ENCODE results near the gene SAMHD1.
"Not testable (repeated sequence)": the region's sequence is repeated elsewhere in the genome, so short reads cannot be mapped to it uniquely, and the experiment has no call there.

The SAMHD1 gene

DNA sequence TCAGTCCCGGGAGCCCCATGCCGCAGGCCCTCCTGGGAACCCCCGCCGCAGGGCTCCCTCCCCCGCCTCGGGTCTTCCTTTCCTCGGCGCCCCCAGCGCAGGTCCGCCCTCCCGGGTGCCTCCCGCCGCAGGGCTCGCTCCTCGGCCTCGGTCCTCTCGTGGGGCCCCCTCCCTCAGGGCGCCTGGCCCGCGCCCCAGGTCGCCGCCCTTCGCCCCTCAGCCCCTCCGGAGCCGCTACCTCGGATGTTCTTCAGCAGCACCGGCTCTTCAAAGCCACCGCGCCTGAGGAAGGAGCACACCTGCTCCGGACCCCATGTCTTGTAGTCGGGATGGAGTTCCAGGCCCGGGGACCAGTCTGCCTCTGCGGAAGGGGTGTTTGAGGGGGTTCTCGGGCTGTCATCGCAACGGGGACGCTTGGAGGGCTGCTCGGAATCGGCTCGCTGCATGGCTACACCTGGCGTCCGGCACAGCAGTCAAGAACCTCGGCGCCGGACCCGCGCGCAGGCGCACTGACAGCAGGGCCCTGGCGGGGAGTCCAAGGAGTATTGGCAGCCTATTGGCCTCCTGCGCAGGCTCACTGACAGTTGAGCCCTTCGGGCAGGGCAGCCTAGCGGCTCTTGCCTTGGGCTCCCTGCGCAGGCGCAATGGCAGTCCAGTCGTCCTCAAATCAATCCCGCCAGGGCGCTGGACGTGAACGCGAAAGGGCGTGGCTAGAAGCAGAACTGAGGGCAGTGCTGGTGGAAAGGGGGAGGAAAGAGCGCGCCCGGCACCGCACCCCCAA lies at the start of gene SAMHD1:
Gene SAMHD1 (minus strand): TSS at position 511 of the 781 bp plus-strand sequence. CDS start 65 bp downstream, at position 446.
- DNase-seq: peak; percentile 95

GRCh38 chr20:37000171-37000570 lies 48.7 kb upstream of the SAMHD1 start:
- not testable (repeated sequence) for DNase-seq

GRCh38 chr20:36998652-36999051 lies 47.1 kb upstream of the SAMHD1 start:
- DNase-seq: no peak

- no peak for DNase-seq
Observed at GRCh38 chr20:36997121-36997520, 45.6 kb upstream of the SAMHD1 start.

DNA sequence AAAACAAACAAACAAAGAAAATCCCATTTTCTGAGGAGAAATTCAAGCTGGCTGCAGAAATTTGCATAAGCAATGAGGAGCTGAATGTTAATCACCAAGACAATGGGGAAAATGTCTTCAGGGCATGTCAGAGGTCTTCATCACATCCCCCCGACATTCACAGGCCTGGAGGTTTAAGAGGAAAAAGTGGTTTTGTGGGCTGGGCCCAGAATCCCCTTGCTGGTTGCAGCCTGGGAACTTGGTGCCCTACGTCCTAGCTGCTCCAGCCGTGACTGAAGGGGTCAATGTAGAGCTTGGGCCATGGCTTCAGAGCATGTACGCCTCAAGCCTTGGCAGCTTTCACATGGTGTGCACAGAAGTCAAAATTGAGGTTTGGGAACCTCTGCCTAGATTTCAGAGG lies 42.7 kb upstream of the SAMHD1 start:
- DNase-seq: not testable (repeated sequence)

GRCh38 chr20:36992802-36993334 lies 41.4 kb upstream of the SAMHD1 start:
- DNase-seq: no peak

- no peak for DNase-seq
Observed at GRCh38 chr20:36991703-36992102, 40.2 kb upstream of the SAMHD1 start.

- no peak for DNase-seq
Observed at GRCh38 chr20:36989797-36990196, 38.3 kb upstream of the SAMHD1 start.

GRCh38 chr20:36988494-36988966 lies 37.0 kb upstream of the SAMHD1 start:
- DNase-seq: peak; percentile 23

- no peak for DNase-seq
Observed at GRCh38 chr20:36984257-36984638, 32.7 kb upstream of the SAMHD1 start.

- DNase-seq: no peak
Observed at GRCh38 chr20:36975099-36975818, 23.8 kb upstream of the SAMHD1 start.

- no peak for DNase-seq
Observed at GRCh38 chr20:36974660-36975059, 23.2 kb upstream of the SAMHD1 start.

DNA sequence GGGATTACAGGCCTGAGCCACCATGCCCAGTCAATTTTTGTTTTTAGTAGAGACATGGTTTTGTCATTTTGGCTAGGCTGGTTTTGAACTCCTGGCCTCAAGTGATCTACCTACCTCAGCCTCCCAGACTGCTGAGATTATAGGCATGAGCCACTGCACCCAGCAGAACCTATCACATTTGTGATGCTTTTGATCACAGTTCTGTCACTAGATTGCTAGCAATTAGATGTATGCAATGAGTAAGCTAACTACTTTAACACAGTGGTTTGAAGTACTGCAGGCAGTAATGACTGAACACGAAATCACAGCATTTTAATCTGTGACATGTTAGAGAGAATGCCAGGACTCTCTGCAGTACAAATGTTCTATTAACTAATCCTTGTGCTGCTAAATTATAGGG lies 19.6 kb upstream of the SAMHD1 start:
- DNase-seq: no peak

GRCh38 chr20:36969478-36970186 lies 18.1 kb upstream of the SAMHD1 start:
- DNase-seq: no peak

GRCh38 chr20:36969051-36969450 lies 17.5 kb upstream of the SAMHD1 start:
- no peak for DNase-seq

- DNase-seq: no peak
Observed at GRCh38 chr20:36967636-36968035, 16.1 kb upstream of the SAMHD1 start.

DNA sequence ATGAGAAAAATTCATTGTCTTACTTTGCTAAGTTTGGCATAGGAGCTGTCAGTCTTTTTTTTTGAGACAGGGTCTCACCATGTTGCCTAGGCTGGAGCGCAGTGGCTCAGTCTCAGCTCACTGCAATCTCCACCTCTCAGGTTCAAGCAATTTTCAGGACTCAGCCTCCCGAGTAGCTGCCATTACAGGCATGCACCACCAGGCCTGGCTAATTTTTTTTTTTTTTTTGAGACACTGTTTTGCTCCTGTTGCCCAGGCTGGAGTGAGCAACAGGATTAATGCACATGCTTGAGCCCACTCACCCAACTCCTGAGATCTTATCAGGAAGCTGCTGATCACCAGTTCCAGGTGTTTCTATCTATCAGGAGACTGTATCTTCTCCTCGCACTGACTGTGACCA lies 15.5 kb upstream of the SAMHD1 start:
- DNase-seq: not testable (repeated sequence)

- not testable (repeated sequence) for DNase-seq
Observed at GRCh38 chr20:36962354-36962941, 10.9 kb upstream of the SAMHD1 start.

GRCh38 chr20:36959242-36959641 lies 7.7 kb upstream of the SAMHD1 start:
- no peak for DNase-seq

DNA sequence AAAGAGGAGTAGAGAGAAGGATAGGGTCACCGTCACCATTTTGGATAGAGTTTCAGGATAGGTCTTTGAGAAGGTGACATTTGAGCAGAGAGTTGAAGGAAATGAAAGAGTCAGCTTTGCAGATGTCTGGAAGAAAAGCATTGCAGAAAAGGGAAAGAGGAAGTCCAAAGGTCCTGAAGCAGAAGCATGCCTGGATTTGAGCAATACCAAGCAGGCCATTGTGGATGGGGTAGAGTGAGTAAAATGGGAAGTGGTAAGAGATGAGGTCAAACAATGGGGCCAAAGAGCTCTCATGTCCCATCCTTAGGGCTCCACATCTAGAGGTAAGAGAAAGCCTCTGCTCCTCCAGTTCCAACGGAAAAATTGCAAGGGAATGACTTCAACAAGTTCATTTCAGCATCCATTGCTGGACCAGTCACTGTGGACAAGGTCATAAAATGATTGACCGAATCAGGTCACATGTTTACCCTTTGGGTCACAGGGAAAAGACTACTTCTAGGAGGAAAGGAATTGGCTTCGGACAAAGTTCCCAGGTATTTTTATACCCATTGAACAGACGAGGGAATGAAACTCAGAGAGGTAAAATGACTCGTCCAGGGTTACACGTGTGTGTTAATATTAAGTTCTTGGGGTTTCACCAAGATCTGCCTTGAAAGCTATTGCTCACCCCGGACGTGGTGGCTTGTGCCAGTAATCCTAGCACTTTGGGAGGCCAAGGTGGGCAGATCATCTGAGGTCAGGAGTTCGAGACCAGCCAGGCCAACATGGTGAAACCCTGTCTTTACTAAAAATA lies 6.6 kb upstream of the SAMHD1 start:
- no peak for DNase-seq

DNA sequence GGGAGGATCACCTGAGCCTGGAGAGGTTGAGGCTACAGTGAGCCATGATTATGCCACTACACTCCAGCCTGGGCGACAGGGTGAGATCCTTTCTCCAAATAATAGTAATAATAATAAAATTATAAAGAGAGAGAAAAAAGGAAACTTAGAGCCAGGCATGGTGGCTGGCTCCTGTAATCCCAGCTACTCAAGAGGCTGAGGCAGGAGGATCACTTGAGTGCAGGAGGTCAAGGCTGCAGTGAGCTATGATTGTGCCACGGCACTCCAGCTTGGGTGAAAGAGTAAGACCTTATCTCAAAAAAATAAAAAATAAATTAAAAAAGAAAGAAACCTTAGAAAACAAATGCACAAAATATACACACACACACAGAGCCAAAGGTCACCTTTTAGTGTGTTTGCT lies 5.2 kb upstream of the SAMHD1 start:
- no peak for DNase-seq

DNA sequence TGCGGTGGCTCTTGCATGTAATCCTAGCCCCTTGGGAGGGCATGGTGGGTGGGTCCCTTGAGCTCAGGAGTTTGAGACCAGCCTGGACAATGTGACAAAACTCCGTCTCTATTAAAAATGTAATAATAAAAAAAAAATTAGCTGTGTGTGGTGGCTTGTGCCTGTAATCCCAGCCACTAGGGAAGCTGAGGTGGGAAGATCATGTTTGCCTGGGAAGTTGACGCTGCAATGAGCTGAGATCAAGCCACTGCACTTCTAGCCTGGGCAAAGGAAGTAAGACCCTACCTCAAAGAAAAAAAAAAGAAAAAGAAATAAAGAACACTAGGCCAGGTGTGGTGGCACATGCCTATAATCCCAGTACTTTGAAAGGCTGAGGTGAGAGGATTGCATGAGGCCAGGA lies 4.5 kb upstream of the SAMHD1 start:
- DNase-seq: no peak
